Transverse colon (tissue), 4 donors: Measurements from ENCODE around the gene ZNF438. TPM values are rescaled to one million over a fixed set of nuclear protein-coding genes. Genes with fewer than 3 reads are reported as not detected.
"Not testable (repeated sequence)": the region's sequence is repeated elsewhere in the genome, so short reads cannot be mapped to it uniquely, and the experiment has no call there.

Experiments
- DNase-seq: peaks from one replicate; pipeline ENCODE4 v3.0.0-alpha.2; 2019
- H3K27ac ChIP-seq, 4 donors: fragments of 200-600 bp; sonication (generic); 2 replicates each; pipeline ENCODE4 v1.5.1; 2016 to 2018; ENCODE audit warnings: inconsistent platforms in 4 of 4
- H3K27me3 ChIP-seq: fragments of 200-600 bp; sonication (generic); 2 replicates; pipeline ENCODE4 v1.5.1; 2017; ENCODE audit warnings: inconsistent platforms
- H3K36me3 ChIP-seq, 4 donors: fragments of 200-600 bp; sonication (generic); 2 replicates each; pipeline ENCODE4 v1.5.1; 2017 to 2019; ENCODE audit warnings: inconsistent platforms in 4 of 4
- H3K4me1 ChIP-seq, 4 donors: fragments of 200-600 bp; sonication (generic); 2 replicates each; pipeline ENCODE4 v1.5.1; 2017 to 2020; ENCODE audit warnings: inconsistent platforms in 4 of 4
- H3K4me3 ChIP-seq, 4 donors: fragments of 200-600 bp; sonication (generic); 1 replicate in 1 of 4; 2 replicates in 3 of 4; pipeline versions ENCODE4 v1.5.1 to v1.6.1; 2017 to 2019; ENCODE audit warnings: inconsistent platforms in 4 of 4
- H3K9me3 ChIP-seq, 2 donors: fragments of 200-600 bp; sonication (generic); 2 replicates each; pipeline ENCODE4 v1.5.1; 2017 to 2019; ENCODE audit warnings: inconsistent platforms in 2 of 2
- EP300 ChIP-seq: sonication (generic); formaldehyde crosslinking; IDR thresholded peaks from one replicate; pipeline ENCODE4 v1.6.1; 2017; ENCODE audit warnings: antibody characterized with exemption, low read depth
- POLR2A ChIP-seq: fragments of 450-650 bp; IDR thresholded peaks from one replicate; pipeline ENCODE4 v1.6.1; 2016; ENCODE audit warnings: antibody characterized with exemption, mild to moderate bottlenecking, moderate library complexity
- POLR2AphosphoS5 ChIP-seq, 3 donors: sonication (generic); formaldehyde crosslinking; IDR thresholded peaks; one replicate each; pipeline ENCODE4 v1.6.1; 2016; ENCODE audit warnings: antibody characterized with exemption in 3 of 3
- WGBS, 2 donors: methylation state at CpG; one replicate each; pipeline ENCODE4 v1.1.5; 2018; ENCODE audit warnings: low coverage in 1 of 2; 5-methylcytosine and 5-hydroxymethylcytosine counted together
- in situ Hi-C, 4 donors: fragments of 200-750 bp; cut with MboI; loops; one replicate each; pipeline versions ENCODE4 v1.15.0 to v1.15.1; 2017; ENCODE audit warnings: low sequenced_read_pairs in 3 of 4, low pct_ligation_motif_present in 1 of 4, low pct_unique_long_range_greater_than_20kb in 1 of 4
- intact Hi-C: fragments of 100-400 bp; cut with DNase I; formaldehyde crosslinking; loops from one replicate; pipeline ENCODE4 v1.15.1; 2023; ENCODE audit warnings: low total_unique reads
- total RNA-seq, 4 donors: library from RNA; depleted of rRNA; stranded (reverse); fragments of >200 nt; gene quantifications; one replicate each; pipeline ENCODE4 v1.1.0, GENCODE V29; 2016
- TF ChIP-seq, protein P1 (sequence below), 5 experiments: fragments of 200-600 bp in 3 of 5; fragments of 450-650 bp in 2 of 5; sonication (generic) in 3 of 5; IDR thresholded peaks; 1 replicate in 2 of 5; 2 replicates in 3 of 5; pipeline ENCODE4 v1.5.1; 2016 to 2017; ENCODE audit warnings: antibody characterized with exemption in 5 of 5, inconsistent platforms in 3 of 5, mild to moderate bottlenecking in 2 of 5, moderate library complexity in 1 of 5

Gene ZNF438
- total RNA-seq, 4 donors from 2014 or later: 4.4 to 7.4 (median 6.4) TPM

DNA sequence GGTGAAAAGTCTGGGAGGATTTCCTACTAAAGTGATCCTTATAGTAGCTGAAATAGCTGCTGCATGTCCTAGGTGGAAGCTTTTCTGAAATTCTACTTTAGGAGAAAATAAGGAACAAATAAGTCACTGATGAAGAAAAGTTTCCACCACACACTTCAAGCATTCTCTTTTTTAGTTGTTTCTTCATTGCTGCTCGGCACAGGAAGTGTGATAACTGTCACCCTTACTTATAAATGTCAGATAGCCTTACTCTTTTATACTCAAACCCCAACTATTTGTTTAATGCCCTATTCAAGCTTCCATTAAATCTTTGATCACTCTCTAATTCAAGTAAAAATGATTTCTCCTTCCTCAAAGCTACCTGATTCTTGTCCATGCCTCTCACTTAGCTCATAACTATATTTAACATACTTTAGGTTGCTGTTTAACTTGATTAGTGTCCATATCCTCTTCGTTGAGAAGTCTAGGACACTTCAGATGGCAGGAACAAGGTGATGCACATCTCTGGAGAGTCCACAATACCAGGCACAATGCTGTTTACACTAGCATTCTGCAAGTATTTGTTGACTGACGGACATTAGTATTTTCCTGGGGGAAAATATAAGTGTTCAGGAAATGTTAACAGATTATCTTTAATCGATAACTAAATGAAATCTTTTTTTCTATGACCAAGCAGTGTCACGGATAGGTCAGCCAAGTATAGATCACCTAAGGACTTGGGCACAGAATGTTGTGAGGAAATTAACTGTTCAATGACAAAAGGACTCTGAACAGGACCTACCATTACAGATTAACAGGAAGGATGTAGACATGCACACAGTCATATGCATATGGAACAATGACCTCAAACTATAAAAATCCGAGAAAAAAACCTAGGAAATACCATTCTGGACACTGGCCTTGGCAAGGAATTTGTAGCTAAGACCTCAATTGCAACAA lies 67.4 kb downstream of the ZNF438 start:
- no peaks in the 10 kb centered on the region for H3K27me3 ChIP-seq
- no peak for TF ChIP-seq POLR2AphosphoS5 (IDR thresholded peaks at IDR 0.05)
- no peak for TF ChIP-seq POLR2A
- TF ChIP-seq EP300: no peak
- TF ChIP-seq, protein P1, sequence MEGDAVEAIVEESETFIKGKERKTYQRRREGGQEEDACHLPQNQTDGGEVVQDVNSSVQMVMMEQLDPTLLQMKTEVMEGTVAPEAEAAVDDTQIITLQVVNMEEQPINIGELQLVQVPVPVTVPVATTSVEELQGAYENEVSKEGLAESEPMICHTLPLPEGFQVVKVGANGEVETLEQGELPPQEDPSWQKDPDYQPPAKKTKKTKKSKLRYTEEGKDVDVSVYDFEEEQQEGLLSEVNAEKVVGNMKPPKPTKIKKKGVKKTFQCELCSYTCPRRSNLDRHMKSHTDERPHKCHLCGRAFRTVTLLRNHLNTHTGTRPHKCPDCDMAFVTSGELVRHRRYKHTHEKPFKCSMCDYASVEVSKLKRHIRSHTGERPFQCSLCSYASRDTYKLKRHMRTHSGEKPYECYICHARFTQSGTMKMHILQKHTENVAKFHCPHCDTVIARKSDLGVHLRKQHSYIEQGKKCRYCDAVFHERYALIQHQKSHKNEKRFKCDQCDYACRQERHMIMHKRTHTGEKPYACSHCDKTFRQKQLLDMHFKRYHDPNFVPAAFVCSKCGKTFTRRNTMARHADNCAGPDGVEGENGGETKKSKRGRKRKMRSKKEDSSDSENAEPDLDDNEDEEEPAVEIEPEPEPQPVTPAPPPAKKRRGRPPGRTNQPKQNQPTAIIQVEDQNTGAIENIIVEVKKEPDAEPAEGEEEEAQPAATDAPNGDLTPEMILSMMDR (IDR thresholded peaks at IDR 0.05): no peak
- no peaks in the 10 kb centered on the region for H3K36me3 ChIP-seq
- H3K4me1 ChIP-seq: peaks cover 0 to 7% (median 3%) of the 10 kb centered on the region in 4 donors
- H3K4me3 ChIP-seq: no peak overlapping the region
- 79 to 82% methylated on average over 6 of the region's 6 CpGs for WGBS, 2 donors
- intact Hi-C loops (loop anchor here (5.0 kb wide), 1 partner anchor 122 kb away; no protein-coding TSS in a partner anchor), in situ Hi-C loops (no loop called here)
- DNase-seq: no peak
- no peaks in the 10 kb centered on the region for H3K9me3 ChIP-seq
- H3K27ac ChIP-seq: no peak overlapping the region

- in situ Hi-C loops: no loop called here
- Histone ChIP-seq H3K4me1 (peaks cover 0 to 2% (median under 1%) of the 10 kb centered on the region in 4 donors), H3K27me3 (no peaks in the 10 kb centered on the region), H3K4me3 (no peak overlapping the region), H3K27ac (no peak overlapping the region), H3K36me3 (no peaks in the 10 kb centered on the region), H3K9me3 (no peaks in the 10 kb centered on the region)
- DNase-seq: no peak
- intact Hi-C loops: loop anchor here (5.0 kb wide), 1 partner anchor 120 kb away; no protein-coding TSS in a partner anchor
- TF ChIP-seq POLR2A (no peak), POLR2AphosphoS5 (IDR thresholded peaks at IDR 0.05) (no peak), EP300 (no peak)
- TF ChIP-seq, protein P1 (IDR thresholded peaks at IDR 0.05): no peak
- 84 to 94% methylated on average over 3 to 4 of the region's 4 CpGs for WGBS, 2 donors
These were observed 69.1 kb downstream of the ZNF438 start for GRCh38 chr10:30962522-30962921.

DNA sequence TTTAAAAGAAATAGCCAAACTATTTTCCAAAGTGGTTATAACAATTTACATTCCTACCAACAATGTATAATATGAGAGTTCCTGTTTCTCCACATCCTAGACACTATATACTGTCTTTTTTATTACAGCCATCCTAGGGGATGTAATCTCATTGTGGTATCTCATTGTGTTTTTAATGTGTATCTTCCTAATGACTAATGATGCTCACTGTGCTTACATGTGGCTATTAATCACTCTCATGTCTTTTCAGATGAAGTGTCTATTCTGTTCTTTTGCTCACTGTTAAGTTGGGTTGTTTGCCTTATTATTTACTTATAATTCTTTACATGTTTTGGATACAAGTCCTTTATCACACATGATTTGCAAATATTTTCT lies 71.8 kb downstream of the ZNF438 start:
- in situ Hi-C loops (no loop called here), intact Hi-C loops (loop anchor here (5.0 kb wide), 1 partner anchor 118 kb away; no protein-coding TSS in a partner anchor)
- H3K36me3 ChIP-seq: no peaks in the 10 kb centered on the region
- no peak overlapping the region for H3K4me3 ChIP-seq
- TF ChIP-seq EP300 (no peak), POLR2AphosphoS5 (IDR thresholded peaks at IDR 0.05) (no peak), POLR2A (no peak)
- TF ChIP-seq, protein P1 (IDR thresholded peaks at IDR 0.05): no peak
- H3K9me3 ChIP-seq: no peaks in the 10 kb centered on the region
- DNase-seq: no peak
- no peaks in the 10 kb centered on the region for H3K27me3 ChIP-seq
- no peaks in the 10 kb centered on the region for H3K4me1 ChIP-seq
- no peak overlapping the region for H3K27ac ChIP-seq

DNA sequence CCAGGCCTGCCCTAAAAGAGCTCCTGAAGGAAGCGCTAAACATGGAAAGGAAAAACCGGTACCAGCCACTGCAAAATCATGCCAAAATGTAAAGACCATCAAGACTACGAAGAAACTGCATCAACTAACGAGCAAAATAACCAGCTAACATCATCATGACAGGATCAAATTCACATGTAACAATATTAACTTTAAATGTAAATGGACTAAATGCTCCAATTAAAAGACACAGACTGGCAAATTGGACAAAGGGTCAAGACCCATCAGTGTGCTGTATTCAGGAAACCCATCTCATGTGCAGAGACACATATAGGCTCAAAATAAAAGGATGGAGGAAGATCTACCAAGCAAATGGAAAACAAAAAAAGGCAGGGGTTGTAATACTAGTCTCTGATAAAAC lies 82.4 kb downstream of the ZNF438 start:
- 86% methylated on average over 4 of the region's 4 CpGs; no CpG with 5 or more reads in 1 of the 2 donors for WGBS, 2 donors
- H3K9me3 ChIP-seq, H3K27ac ChIP-seq, H3K4me3 ChIP-seq, intact Hi-C loops, DNase-seq, H3K27me3 ChIP-seq, in situ Hi-C loops, H3K36me3 ChIP-seq, H3K4me1 ChIP-seq: not testable (repeated sequence)
